HG03439 (cell line): ENCODE data around the gene HS1BP3.

Experiments used
- ATAC-seq: cut with Tn5 transposase; IDR thresholded peaks from one replicate; pipeline ENCODE4 v1.9.1; 2021; ENCODE audit warnings: mild to moderate bottlenecking, moderate library complexity; ENCODE audit not compliant: unreplicated experiment

HS1BP3 gene

DNA sequence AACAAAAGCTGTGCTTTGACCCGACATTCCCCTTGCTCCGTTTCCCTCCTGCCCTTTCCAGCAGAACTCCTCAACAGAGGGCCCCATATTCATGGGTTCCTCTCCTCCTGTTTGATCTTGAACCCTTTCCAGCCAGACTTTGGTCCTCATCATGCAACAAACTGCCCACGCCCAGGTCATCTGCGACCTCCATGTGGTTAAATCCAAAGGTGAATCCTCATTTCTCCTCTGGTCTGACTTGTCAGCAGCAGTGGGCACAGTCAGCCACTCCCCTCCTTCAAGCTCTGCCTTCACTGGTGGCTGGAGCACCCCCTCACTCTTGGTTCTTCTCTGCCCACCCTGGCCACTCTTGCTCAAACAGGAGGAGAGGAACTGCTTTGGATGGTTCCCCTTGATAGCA, 2.7 kb downstream of the HS1BP3 start:
- ATAC-seq = no peak

DNA sequence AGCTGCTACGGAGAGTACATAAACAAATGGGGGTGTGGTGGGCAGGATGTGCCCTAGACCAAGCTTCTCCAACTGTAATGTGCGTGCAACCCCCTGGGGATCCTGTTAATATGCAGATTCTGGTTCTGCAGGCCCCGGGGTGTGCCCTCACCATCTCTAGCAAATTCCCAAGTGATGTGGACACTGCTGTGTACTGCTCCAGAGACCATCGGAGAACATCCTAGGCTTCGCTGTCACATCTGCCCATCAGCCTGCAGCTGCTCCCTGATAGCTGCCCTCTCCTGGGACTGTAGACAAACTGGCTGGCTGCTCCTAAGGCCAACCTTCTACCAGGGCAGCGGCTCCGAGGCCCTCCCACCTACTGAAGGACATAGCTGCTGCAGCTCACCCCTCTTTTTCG, 3.2 kb downstream of the HS1BP3 start:
- no peak for ATAC-seq

DNA sequence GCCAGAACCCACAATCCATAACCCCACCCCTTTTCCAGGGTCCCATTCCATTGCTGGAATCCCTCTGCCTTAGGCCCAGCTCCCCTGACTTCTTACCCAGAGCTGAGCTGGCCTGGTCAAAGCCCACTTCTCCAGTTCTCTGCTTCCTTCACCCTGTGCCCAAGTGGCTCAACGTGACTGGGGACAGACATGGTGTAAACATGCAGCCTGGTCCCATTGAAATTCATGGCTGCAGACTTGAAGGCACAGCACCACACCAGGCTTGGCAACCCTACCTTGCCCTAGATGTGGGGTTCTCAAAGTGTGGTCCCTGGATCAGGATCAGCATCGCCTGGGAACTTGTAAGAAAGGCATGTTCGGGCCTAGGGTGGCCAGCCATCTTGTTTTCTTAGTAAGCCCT, 3.7 kb downstream of the HS1BP3 start:
- ATAC-seq = no peak

DNA sequence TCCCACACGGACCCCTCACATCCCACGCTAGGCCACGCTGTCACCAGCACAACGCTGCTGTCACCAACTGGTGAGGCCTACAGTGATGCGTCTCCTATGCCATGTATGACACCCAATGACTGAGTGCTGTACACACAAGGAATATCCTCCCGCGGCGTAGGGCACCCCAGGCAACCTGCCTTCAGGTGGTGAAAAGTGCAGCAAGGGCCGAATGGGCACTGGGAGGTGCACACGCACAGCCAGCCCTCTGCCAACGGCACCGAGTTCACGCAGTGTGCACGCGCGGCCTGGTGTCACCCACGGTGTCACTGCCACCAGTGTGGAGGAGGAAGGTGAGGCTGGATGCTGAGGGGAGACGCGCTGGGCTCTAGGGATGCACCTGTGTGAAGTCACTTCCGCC, 4.5 kb downstream of the HS1BP3 start:
- no peak for ATAC-seq

DNA sequence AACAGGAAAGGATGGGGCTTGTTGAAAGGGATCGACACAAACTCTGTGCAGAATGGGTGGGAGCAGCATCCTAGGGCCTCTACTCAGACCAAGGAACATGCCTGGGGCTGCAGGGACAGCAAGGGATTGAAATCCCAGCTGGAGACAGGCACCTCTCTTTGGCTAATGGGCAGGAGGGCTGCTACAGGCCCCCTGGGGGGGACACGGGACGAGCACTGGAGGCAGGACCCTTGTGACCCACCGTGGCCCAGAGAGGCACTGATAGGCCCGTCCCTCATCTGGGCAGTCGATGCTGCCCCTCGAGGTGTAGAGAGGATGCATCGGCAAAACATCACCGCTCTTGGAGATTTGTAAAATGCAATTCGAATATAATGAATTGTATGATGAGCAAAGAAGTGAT, 5.1 kb downstream of the HS1BP3 start:
- ATAC-seq = no peak

DNA sequence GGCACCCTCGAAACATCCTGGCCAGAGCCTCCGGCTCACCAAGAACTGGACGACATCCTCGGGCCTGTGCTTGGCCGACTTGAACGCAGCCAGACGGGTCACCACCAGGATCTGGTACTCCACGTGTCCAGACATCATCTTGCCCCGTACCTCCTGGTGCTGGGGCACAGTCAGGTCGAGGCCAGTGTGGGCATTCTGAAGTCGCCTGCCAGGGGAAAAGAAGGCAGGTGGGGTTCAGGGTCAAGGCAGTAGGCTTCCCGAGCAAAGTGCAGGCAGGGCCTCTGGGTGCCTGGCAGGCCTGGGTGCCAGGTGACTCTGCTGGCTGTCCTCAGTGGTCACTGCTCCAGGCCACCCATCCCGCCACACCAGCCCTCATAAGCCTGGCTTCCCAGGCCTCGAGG, 5.6 kb downstream of the HS1BP3 start:
- no peak for ATAC-seq

DNA sequence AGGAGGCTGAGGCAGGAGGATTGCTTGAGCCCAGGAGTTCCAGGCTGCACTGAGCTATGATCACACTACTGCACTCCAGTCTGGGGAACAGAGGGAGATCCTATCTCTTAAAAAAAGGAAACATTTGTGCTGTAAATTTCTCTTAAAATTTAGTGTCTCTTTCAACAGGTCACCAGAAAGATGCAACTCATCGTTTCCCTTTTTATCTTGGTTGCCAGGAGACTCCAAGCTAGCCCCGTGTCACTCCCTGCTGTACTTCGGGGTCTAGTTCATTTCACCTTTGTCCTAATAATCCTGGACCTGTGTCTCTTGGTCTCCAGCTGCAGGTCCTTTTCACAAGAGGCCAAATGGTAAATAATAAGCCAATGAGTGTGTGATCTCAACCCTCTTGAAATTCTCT, 7.1 kb downstream of the HS1BP3 start:
- no peak for ATAC-seq

DNA sequence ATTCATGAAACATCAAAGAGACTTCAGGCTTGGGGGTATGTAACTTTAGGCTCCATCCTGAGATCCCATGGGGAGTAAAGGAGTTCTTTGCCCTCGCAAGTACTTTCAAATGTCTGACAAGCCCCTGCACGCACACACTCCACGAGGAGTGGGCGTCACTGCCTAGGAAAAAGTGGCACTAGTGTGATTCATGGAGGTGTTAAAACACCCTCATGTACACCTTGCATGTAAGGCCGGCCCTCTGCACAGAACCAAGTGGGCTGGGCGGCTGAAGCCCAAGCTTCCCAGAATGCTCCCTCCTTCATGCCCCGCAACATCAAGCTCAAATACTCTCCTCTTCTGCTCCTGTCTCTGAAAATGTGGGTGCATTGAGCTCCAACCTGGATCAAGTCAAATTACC, 7.8 kb downstream of the HS1BP3 start:
- no peak for ATAC-seq

DNA sequence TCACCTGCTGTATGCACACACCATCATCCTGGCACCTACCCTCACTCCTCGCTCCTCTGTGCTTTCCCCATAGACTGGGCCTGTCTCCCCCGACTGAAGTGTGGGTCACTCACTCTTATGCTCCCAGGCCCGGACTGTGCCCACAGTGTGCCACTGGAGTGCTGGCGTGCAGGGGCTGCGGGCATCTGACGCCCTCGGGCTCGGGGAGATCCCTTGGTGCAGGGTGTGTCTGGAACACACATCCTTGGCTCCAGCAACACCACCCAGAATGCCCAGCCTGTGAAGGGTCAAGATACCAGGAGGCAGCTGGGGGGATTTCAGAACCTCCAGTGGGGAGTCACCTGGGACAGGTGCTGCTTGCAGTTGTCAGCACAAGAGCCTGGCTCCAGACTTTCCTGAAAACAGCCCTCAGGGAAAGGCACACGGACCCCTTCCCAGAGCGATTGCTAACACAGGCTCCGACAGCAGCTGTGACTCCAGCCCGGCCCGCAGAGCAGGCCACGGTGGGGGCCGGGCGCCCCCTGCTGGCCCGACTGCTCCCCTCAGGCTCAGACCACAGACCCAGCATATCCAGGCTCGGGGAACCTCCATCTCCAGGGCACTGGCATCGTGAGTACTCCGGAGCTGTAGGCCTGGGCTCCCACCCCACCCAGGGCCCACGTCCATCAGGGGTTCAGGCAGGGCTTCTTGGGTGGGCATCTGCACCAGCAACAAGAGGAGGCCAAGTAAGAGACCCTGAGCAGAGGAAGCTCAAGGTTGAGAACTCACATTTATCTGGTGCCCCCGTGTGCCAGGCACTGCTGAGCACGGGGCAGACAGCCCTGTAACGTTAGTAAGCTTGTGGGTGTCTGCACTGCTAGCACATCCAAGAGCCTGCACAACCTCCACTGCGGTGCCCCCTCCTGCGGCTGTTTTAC, 8.6 kb downstream of the HS1BP3 start:
- ATAC-seq = peak; percentile 83

DNA sequence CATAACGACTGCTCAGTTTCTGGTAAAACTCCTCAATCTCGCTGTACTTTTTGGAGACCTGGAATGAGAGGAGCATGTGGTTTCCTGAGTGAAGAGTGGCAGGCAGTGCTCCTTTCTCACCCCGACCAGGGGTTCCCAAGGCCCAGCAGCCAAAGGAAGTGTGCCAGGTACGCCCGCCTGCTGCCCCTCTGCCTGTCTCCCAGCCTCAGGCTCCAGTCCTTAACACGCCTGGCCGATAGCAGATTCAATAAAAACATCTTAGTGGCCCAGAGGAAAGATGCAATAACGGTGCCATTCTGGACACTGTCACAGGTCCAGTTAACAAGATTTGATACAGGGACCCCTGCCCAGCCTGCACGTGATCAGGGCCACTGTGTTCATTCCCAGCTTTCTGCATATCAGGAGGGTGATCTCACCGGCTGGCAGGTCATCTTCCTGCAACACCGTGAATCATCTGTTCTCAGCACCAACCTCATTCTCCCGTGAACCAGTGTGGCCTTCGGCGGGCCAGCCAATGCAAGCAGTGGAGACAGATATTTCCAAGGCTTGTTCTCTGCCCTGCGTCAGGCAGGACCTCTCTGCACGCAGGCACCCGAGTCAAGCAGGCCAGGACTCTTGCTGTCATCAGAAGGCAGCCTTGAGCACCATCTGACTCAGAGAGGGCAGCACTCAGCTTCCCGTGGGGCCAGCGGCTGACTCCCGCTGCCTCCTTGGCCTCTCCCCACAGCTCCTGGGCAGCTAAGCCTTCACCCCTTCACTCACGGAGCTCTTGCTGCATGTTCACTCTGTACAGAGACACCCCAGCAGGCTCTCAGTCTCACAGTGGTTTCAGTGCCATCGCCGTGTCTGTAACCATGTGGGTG, 9.5 kb downstream of the HS1BP3 start:
- no peak for ATAC-seq

DNA sequence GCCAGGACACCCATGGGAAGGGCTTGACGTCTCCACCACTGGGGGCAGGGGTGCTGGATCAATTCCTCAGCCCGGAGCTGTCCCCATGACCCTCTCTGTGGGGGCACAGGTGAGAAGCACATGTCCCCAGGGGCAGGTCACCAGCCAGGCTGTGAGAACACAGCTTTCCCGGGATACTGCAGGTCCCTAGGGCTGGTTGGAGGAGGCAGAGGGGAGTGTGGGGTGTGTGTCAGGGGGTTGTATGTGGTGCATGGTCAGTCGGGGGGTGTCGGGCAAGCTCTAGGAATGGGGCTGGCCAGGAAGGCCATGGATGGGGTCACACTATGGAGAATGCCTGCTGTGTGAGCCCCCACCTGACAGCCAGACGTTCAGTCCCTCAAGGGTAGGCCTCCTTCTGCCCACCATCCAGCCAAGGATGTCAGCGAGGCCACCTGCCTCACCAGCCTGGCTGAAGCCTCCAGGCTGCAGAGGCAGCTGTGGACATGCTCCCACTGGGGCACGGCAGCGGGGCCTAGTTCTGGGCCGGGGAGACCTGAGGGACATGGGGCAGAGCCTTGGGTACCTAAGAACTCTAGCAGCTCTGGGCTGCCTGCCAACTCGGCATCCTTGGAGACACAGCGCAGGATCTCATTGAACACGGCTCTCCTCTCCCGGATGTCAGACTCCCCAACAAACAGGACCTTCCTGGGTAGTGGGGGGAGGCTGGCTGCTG, 10.3 kb downstream of the HS1BP3 start:
- no peak for ATAC-seq

DNA sequence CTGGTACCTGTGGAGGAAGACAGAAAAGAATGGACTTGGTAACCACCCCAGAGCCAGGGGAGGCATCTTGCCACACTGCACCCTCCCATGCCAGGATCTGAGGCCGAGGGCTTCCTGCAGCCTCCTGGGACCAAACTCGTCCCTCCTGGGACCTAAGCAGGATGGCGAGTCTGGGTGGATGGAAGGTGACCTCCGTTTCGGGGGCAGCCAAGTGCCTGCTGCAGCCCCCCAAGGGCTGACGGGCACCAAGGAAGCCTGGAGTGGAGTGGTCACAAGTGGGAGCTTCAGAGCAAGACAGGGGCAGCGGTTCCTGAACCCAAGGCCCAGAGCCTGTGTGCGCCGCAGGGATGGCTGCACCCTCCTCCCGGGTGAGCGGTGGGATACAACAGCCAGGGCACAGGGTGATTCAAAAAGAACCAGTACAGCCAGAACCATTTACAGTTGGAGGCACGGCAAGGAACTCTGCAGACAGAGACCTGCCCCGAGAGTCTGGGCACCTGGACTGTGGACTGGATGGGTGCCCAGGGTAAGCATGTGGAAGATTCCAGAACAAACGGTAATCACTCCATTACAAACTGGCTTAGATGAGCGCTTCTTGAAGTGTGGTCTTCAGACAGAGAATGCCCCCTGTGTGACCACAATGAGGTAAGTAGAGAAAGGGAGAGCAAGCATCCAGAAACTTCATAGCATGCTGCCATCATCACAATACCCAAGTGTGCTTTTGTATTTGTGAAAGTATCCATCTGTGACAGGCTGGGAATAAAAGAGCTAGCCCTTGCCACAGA, 12.1 kb downstream of the HS1BP3 start:
- no peak for ATAC-seq

DNA sequence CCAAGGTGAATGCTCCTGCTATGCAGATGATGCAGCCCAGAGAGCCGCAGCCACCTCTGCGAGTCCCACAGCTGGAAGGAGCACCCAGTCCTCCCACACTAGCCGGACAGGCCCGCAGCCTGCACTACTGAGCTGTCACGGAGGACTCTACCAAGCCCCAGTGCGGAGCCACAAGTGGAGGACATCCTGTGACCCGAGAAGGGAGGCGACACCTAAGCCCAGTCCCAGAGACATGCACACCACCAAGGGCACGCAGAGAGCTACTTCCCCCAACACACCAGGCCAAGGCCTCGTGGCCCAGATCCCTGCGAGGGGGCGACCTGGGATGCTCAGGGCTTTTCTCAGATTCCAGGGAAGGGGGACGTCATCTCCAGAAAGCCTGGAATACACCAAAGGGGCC, 12.9 kb downstream of the HS1BP3 start:
- no peak for ATAC-seq

DNA sequence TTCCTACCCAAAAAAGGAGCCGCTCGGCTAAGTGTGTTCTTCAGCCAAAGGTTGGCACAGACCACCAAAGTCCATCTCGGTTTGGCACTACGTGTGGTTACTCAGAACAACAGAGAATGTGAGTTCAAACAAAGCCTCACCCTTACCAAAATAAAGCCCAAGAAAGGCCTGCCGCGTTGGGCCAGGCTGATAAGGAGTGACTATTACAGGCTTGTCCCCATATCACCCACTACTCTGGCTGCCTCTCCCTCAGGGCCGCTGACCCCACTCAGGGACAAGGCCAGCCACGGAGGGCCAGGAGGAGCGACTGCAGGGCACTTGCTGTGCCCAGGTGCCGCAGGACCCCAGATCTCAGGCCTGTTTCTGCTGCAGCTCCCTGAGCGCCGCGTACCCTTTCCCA, 13.8 kb downstream of the HS1BP3 start:
- no peak for ATAC-seq

DNA sequence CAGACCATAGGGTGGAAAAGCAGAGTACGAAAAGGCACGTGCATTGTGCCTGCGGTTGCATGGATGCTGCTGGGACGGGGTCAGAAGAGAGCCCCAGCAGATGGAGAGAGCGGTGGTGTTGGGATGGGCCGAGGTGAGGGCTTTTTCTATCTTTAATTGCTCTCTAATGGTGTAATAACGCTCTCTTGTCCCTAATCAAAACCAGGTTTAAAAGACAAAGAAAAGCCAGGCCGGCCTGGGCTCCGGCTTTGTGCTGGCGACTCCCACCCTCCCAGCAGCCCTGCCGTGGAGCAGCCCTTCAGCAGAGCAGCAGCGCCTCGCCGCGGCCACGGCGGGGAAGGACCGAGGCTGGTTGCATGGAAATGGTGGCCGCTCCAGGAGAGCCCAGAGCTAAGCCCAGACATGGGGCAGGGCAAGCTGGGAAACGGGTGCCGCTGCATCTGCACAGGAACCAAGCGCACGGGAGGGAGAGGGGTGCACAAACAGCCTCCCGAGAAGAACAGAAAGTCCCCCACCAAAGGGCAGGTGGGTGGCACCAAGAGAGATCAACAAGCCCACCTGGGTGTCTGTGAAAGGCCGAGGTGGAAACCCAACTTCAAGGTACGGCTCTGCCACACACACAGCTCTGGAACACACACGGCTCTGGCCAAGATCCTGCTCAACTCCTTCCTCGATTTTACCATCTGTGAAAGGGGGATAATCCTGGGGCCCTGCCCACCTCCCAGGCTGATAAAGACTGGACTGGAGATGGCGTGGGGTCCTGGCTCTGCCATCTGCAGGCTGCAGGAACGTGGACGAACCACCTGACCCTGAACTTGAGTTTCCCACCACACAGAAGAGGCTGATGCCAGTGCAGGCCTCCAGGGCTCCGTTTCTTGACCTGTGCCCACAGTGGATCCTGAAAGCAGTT, 15.0 kb downstream of the HS1BP3 start:
- peak; percentile 56 for ATAC-seq

DNA sequence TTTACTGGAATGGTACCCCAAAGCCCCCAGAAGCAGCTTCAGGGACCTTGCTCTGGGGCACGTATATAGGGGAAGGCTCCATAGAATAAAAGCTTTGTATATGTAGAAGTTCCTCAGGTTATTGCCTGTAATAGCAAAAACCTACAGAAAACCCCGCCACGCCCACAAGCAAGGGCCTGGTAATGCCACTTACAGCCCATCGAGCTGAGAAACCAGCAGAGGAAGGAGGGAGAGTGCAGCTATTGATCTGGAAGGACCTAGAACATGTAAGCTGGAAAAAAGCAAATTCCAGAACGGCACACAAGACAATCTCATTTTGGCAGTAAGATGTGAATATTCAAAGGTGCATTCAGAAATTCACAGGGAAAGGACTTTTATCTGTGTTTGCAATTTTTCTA, 15.8 kb downstream of the HS1BP3 start:
- ATAC-seq = no peak

DNA sequence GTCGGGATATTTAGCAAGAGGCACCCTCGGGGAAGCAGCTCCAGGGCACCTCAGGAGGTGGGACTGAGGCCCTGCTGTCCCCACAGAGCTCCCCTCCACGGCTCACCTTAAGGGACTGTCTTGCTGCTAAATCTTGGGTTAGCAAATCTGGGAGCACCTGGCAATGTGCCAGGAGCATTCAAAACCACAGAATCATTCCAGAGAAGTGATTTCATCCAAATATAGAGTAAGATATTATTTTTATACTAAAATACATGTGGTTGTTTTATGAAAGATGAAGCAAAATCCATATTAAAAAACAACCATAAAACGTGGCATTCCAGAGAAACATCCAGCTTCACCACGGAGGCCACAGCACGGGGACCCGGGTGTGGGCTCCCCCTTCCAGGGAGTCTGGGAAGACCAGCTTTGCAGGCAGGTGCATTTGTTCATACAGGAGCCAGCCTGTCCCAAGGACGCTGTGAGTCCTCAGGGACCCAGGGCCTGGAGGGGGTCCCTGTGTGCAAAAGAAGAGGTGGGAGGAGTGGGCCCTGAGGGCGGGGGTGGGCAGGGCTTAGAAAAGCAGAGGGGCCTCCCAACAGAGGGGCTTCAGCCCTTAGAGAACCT, 16.3 kb downstream of the HS1BP3 start:
- no peak for ATAC-seq

DNA sequence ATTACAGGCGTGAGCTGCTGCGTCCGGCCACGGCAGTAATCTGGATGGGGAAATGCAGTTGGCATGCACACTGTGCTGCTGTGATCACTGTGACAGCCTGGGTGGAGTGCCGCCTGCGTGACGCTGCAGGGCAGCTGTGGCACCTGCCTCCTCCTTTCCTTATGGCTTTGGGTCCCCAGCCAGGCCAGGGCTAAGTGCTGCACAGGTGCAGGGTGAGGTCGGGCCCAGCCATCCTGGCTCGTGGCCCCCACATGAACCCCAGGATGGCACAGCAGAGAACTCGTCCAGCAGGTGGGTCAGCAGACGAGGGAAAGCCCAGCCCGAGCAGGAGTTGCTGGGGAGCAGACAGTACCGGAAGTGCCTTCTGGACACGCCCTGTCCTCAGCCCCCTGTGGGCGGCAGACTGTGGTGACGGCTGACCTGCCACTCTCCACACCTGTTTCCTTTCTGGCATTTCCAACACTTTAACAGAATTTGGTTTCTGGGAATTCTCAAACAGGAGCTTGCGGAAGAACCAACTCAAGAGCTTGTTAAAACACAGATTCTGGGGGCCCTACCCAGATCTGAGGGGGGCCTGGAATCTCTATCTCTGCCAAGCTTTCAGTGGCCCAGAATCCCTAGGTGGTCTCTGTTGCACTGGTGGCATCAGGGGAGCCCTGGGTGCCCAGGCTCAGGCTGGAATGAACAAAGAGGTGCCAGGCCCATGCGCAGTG, 16.9 kb downstream of the HS1BP3 start:
- peak; percentile 37 for ATAC-seq

DNA sequence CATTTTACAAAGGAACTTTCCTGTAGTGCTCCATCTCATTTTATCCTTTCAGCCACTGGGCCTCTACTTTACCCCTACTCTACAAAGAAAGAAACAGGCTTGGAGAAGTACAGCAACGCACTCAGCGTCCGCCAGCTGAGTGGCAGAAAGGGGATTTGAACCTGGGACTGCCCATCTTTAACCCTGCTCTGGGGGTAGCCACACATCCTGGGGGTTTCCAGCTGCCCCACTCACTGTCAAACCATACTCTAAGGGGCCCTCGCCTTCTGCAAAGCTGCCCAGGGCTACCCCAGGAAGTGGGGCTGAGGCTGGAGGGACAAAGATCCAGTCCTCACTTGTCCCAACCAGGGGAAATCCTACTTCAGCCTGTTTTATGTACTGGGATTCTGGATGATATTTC, 17.9 kb downstream of the HS1BP3 start:
- ATAC-seq = no peak
